ENCODE measurements around the gene TRAPPC6A. TPM values are rescaled to one million over a fixed set of nuclear protein-coding genes. Genes with fewer than 3 reads are reported as not detected.

Gene TRAPPC6A
- total RNA-seq, 1 donor from 2014 or later = 14.7 TPM

GRCh38 chr19:45191375-45191774, 13.3 kb upstream of the TRAPPC6A start:
- Histone ChIP-seq H3K4me3 (ENCODE audit: insufficient read depth, low read depth, low read length) (no peak overlapping the region), H3K4me2 (ENCODE audit: low read length) (no peak overlapping the region), H3K4me1 (ENCODE audit: insufficient read depth, low read length) (no peaks in the 10 kb centered on the region), H3K9ac (ENCODE audit: low read length) (no peak overlapping the region), H4K20me1 (ENCODE audit: insufficient read depth, low read length) (no peaks in the 10 kb centered on the region), H3K79me2 (ENCODE audit: insufficient read depth, low read length) (no peaks in the 10 kb centered on the region), H3K27me3 (ENCODE audit: insufficient read depth, low read length) (no peaks in the 10 kb centered on the region), H3K9me3 (ENCODE audit: insufficient read depth, low read depth, low read length) (no peaks in the 10 kb centered on the region), H3K36me3 (ENCODE audit: insufficient read depth, low read length) (no peaks in the 10 kb centered on the region), H2AFZ (ENCODE audit: low read depth, low read length) (no peak overlapping the region), H3K27ac (ENCODE audit: low read depth, low read length) (no peak overlapping the region)
- no peaks in the 10 kb centered on the region for H3K27me3 Mint-ChIP-seq (ENCODE audit: low read depth, unreplicated experiment)
- no peaks in the 10 kb centered on the region for H3K4me1 Mint-ChIP-seq (ENCODE audit: low read depth, unreplicated experiment)
- H3K27ac Mint-ChIP-seq (ENCODE audit: unreplicated experiment) = no peak overlapping the region
- FAIRE-seq = no peak
- H3K36me3 Mint-ChIP-seq (ENCODE audit: low read depth, unreplicated experiment) = peaks cover 8% of the 10 kb centered on the region
- no peak overlapping the region for H3K4me3 Mint-ChIP-seq (ENCODE audit: unreplicated experiment)
- no peak for TF ChIP-seq EZH2 (IDR thresholded peaks at IDR 0.05; ENCODE audit: insufficient read depth, low read length)
- TF ChIP-seq CTCF (IDR thresholded peaks at IDR 0.05; ENCODE audit: insufficient read depth, low read depth, low read length) = no peak
- H3K9me3 Mint-ChIP-seq (ENCODE audit: unreplicated experiment) = no peaks in the 10 kb centered on the region
- no peak for DNase-seq (ENCODE audit: low read depth)

- no peak for FAIRE-seq
- H3K4me1 Mint-ChIP-seq (ENCODE audit: low read depth, unreplicated experiment) = peaks cover 2% of the 10 kb centered on the region
- H3K4me1 ChIP-seq (ENCODE audit: insufficient read depth, low read length) = no peaks in the 10 kb centered on the region
Measured at GRCh38 chr19:45189971-45190370, 11.9 kb upstream of the TRAPPC6A start.

More at GRCh38 chr19:45189971-45190370, 11.9 kb upstream of the TRAPPC6A start:
- H3K9me3 ChIP-seq (ENCODE audit: insufficient read depth, low read depth, low read length) = no peaks in the 10 kb centered on the region
- H3K36me3 Mint-ChIP-seq (ENCODE audit: low read depth, unreplicated experiment) = peaks cover 6% of the 10 kb centered on the region
- H3K9me3 Mint-ChIP-seq (ENCODE audit: unreplicated experiment) = no peaks in the 10 kb centered on the region
- no peaks in the 10 kb centered on the region for H4K20me1 ChIP-seq (ENCODE audit: insufficient read depth, low read length)
- DNase-seq (ENCODE audit: low read depth) = no peak
- no peak overlapping the region for H3K9ac ChIP-seq (ENCODE audit: low read length)
- no peaks in the 10 kb centered on the region for H3K27me3 ChIP-seq (ENCODE audit: insufficient read depth, low read length)
- no peak overlapping the region for H3K4me3 ChIP-seq (ENCODE audit: insufficient read depth, low read depth, low read length)
- no peaks in the 10 kb centered on the region for H3K36me3 ChIP-seq (ENCODE audit: insufficient read depth, low read length)
- H2AFZ ChIP-seq (ENCODE audit: low read depth, low read length) = no peak overlapping the region
- H3K27ac Mint-ChIP-seq (ENCODE audit: unreplicated experiment) = no peak overlapping the region
- no peak overlapping the region for H3K4me2 ChIP-seq (ENCODE audit: low read length)
- no peaks in the 10 kb centered on the region for H3K79me2 ChIP-seq (ENCODE audit: insufficient read depth, low read length)
- H3K4me3 Mint-ChIP-seq (ENCODE audit: unreplicated experiment) = no peak overlapping the region
- H3K27ac ChIP-seq (ENCODE audit: low read depth, low read length) = no peak overlapping the region
- no peak for TF ChIP-seq EZH2 (IDR thresholded peaks at IDR 0.05; ENCODE audit: insufficient read depth, low read length)
- TF ChIP-seq CTCF (IDR thresholded peaks at IDR 0.05; ENCODE audit: insufficient read depth, low read depth, low read length) = no peak
- H3K27me3 Mint-ChIP-seq (ENCODE audit: low read depth, unreplicated experiment) = peaks cover 2% of the 10 kb centered on the region
